Mucosa of gallbladder (tissue), 1 donor: Measurements from ENCODE around the gene GABBR1. TPM values are rescaled to one million over a fixed set of nuclear protein-coding genes. Genes with fewer than 3 reads are reported as not detected.
A peak's percentile ranks its signal among the peaks of the same experiment; 100 is the strongest.

Experiments used
- DNase-seq: peaks from one replicate; pipeline ENCODE4 v3.0.0-alpha.2; 2020; ENCODE audit warnings: low spot score
- total RNA-seq: library from RNA; stranded (reverse); gene quantifications from one replicate; pipeline ENCODE4 v1.2.1, GENCODE V29; 2021
- donor health status: DM: no; HTN: no; CAD: no.

Gene GABBR1
- total RNA-seq, 1 donor from 2014 or later = 52.4 TPM

- peak; percentile 43 for DNase-seq
These were observed 20.6 kb upstream of the GABBR1 start for GRCh38 chr6:29653452-29654038.

DNA sequence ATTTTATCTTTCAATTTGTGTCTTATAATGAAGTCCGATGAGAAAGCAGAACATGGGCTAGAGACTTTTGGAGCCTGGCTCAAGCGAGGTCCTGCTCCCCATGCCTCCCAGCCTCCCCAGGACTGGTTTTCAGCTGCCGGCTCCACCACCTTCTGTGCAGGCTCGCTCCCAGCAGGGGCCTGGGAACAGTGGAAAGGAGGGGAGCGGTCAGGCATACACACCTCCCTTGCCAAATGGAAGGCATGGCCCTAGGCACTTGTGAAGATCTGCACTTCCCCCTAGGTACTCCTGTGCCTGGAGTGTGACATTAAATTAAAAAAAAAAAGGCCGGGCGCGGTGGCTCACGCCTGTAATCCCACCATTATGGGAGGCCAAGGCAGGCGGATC is 19.2 kb upstream of the GABBR1 start:
- DNase-seq = no peak

- no peak for DNase-seq
These were observed 18.6 kb upstream of the GABBR1 start for GRCh38 chr6:29651413-29652197.

- DNase-seq = peak; percentile 99
These were observed 17.0 kb upstream of the GABBR1 start for GRCh38 chr6:29649701-29650673.

- DNase-seq = no peak
These were observed 15.1 kb upstream of the GABBR1 start for GRCh38 chr6:29647927-29648642.

DNA sequence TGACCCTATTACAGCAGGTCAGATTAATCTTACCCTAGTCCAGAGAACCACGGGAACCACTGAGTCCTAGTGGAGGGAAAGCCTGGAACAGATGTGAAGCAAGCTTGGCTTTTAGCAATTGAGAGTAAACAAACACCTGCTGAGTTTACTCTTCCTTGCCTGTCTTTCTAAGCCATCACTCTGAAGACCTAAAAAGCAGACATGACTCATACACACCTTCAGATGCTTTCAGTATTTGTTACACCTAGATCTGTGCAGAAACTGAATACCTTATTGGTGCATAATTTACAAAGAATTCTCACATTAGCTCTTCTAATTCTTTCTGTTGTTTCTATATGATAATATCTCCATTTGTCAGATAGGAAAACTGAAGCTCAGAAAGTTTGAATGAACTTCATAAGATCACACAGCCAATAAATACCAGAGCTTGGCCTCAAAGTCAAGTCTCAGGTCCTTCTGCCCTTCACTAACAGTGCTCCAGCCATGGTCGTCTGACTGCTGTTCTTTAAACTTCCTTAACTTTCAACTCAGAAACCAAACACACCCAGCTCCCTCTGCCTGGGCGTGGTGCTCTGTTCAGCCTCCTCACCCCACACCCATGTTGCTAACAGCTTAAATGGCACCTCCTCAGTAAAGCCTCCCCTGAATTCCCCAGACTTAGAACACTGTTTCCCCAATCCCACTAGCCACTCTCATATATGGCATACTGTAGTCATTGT is 8.6 kb upstream of the GABBR1 start:
- DNase-seq = no peak

- DNase-seq = no peak
These were observed 4.3 kb upstream of the GABBR1 start for GRCh38 chr6:29637247-29637646.

- DNase-seq = no peak
These were observed 537 bp upstream of the GABBR1 start for GRCh38 chr6:29633534-29633905.

GRCh38 chr6:29631860-29632731 is 887 bp downstream of the GABBR1 start:
- no peak for DNase-seq

DNA sequence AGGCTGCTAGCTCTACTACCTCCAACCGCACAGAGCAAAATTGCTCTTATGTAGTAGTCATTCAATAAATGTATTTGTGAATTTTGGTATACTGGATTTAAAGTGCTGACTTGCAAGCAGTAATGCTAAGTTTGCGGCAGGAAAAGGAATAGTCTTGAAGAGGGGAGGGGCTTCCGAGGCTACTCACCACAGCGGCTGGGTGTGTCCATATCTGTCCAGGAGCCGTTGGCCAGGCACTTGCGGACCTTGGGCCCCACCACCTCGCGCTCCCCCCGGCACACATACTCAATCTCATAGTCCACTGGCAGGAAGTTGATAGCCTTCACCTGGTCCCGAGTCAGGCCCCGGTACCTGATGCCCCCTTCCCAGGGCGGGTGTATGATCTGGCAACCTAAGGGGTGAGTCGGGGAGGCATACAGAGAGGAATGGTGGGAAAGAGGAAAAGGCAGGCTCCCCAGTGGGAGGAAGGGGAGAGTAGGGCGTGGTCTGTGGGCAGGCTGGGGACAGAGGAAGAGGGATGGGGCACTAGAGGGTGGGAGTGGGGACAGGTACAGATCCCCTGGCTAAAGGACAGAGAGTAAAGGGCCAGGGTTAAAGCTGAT is 1.7 kb downstream of the GABBR1 start:
- DNase-seq = no peak

DNA sequence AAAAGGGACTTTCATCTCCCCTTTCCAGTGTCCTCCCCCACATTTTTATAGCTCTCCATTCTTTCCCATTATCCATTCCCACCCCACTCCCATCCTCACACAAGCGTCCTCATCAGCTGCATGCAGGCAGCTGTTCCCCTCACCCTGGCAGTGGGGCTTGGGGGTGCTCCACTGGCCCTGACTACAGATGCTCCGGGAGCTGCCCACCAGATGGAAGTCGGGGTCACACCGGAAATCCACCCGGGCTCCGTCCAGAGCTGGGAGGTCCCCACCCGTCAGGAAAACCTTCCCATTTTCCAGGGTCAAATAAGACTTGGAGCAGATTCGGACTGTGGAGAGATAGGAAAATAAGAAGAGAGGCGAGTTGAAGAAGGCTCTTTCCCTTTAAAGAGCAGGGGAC is 2.7 kb downstream of the GABBR1 start:
- no peak for DNase-seq

DNA sequence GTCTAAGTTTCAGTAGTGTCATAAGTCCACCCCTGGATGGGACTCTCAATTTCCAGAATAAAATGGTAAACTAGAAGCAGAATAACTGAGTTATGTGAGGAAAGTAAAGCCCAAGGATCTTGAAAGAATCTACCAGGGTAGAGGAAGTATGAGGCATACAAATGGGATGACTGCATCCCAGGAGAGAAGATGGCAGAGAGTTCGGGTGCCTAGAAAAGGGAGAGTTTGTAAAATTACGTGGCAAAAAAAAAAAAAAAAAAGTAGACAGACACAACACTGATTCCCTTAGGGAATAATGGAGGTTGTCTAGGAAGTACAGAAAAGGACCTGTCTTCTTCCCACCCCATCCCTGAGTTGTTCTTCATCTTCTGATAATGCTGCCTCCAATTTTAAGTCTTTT is 3.4 kb downstream of the GABBR1 start:
- DNase-seq = no peak

DNA sequence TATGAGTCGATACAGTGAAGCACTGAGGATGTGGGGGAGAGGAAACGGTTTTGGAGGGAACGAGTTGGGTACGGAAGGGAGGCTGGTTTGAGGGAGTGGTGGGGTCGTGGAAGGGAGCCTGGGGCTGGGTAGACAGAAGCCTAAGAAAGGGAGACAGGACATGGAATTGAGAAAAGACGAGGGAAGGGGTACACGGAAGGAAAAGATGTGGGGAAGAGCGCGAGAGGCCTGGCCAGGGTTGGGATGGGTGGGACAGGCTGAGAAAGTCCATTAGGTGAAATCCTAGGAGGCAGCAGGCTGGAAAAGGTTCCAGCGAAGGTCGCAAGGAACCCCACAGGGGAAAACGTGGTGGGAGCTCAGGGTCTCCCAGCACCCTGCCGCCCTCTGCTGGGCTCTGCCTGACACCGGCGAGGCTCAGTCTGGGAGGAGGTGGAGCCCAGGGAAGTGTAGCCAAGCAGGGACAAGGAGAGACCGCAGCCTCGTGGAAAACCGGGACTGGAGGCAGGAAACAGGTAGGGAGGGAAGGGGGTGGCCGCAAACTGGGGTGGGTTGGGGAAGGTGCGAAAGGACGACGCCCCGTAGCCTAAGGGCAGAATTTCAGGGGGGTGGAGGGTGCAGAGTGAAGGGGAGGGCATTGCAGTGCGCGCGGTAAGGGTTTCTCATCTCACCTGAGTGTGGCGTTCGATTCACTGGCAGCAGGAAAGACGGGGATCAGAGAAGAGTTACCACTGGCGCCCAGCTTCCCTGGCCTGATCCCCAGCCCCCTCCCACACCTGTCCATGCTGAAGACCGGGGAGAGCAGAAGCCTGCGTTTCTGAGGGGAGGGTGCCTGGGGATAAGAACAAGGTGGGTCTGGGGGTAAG is 4.3 kb downstream of the GABBR1 start:
- DNase-seq = peak; percentile 66

DNA sequence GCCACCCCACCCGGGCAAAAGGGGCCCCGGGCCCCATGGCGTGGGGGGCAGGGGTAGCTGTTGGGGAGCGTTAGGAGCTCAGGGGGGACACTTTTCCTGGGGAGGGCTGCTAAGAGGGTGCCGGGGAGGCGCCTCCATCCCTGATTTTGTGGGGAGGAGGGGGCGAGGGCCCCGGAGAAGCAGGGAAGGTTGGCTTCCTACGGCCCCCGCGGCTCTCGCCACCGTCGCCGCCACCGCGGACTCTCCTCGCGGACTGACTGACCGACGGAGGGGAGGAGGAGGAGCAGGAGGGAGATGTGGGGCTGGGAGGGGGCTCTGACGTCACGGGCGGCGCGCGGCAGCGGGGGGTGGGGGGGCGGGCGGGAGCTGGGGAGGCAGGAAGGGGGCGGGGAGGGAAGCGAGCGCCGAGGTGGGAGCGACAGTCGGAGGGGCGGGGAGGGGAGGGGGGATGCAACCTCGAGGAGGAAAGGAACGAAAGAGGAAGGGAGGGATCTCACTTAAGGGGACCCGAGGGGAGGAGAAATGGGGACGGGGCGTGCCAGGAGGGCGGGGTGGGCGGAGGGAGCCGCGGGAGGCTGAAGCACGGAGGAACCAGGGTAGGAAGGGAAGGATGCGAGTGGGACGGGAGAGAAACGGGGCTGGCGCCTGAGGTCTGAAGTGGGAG is 5.1 kb downstream of the GABBR1 start:
- DNase-seq = peak; percentile 56

GRCh38 chr6:29626948-29627754 is 5.8 kb downstream of the GABBR1 start:
- no peak for DNase-seq

DNA sequence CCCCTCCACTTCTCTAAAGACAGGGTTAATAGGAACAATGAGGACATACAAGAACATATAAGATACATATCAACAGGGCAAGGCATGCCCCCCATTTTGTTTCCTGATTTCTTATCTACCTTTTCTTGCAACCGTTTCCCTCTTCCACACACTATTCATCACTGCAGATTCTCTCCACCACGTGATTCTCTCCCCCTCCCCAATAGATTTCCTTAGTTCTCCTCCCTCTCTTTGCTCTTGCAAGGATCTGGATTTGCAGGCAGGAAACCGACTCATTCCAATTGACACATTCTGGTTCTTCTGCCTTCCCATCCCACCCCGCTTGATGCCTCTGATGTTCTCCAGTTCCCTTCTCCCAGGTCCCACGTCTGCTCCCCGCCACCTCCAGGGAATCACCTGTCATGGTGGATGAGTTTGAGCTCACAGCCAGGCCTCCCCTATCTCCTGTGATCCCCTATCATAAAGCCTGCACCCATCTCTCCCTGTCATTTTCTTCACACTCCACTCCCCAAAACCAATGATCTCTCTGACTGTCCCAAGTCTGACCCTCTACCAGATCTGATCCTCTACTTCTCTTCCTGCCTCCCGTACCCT is 7.5 kb downstream of the GABBR1 start:
- DNase-seq = no peak

DNA sequence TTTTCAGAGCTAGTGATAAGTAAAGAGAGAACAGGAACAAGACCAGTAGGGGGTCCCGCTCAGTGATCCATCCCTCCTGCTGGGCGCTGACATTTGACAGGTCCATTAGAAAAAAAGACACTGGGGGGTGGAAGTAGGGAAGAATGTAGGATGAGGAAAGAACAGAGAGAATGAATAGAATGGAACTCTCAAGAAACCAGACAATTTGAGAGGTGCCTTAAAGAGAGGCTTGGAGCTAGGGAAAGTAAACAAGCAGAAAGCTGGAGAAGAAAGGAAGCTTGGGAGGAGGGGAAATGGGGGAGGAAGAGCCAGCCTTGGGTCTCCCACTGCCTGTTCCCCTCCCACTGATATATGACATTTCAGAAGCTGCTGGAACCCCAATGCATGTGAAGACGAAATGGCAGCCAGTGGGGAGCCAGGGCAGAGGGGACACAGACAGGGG is 8.4 kb downstream of the GABBR1 start:
- no peak for DNase-seq
